Retinal pigment epithelial cell (primary cell): ENCODE measurements around the gene GASK1B.
A peak's percentile ranks its signal among the peaks of the same experiment; 100 is the strongest.

Experiments used
- DNase-seq: peaks from one replicate; pipeline ENCODE4 v3.0.0-alpha.2; 2010; ENCODE audit warnings: low read depth
- H3K4me3 ChIP-seq: 2 replicates; pipeline ENCODE4 v1.5.1; 2011; ENCODE audit warnings: mild to moderate bottlenecking, low read length, control low read depth, moderate library complexity
- CTCF ChIP-seq: conservative IDR thresholded peaks from 2 replicates; pipeline ENCODE4 v1.5.1; 2011; ENCODE audit warnings: low read depth, low read length, control low read depth, inconsistent platforms

The GASK1B gene

DNA sequence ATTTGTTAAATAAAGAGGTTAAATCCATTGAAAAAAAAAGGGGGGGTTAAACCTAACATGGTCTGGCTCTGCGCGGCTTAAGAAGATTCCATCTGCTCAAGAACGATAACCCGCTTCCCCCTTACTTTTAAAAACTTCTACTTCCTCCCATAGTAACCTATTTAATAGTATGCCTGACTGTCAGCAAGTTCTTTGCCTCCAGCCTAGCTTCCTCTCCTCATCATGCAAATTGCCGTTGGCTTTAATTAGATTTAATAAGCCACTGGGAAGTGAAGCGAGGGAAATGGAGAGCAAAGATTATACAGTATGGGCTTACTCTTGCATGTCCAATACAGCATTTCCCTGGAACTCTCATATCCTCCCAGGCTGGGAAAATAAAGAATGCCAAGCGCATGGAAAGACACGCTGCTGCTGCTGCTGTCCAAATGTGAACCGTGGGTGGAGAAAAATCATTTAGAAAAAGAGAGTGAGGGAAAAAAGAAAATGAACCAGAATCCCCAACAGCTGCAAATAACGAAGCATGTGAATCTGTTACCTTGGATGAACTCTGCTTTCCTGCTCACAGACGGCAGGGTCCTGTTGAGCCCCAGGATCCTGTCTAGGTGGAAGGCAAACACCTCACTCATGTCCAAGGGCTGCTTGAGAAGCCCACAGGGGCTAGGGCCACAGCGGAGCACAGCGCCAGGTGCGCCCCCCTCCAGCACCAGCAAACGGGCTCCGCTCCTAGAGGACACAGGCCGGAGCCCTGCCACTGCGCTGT lies 2.7 kb downstream of the GASK1B start:
- DNase-seq: no peak
- TF ChIP-seq CTCF: no peak
- peak overlapping the region; percentile 30 for H3K4me3 ChIP-seq

GRCh38 chr4:158169506-158169905 lies 3.3 kb downstream of the GASK1B start:
- H3K4me3 ChIP-seq: peak overlapping the region; percentile 30
- TF ChIP-seq CTCF: no peak
- DNase-seq: no peak

DNA sequence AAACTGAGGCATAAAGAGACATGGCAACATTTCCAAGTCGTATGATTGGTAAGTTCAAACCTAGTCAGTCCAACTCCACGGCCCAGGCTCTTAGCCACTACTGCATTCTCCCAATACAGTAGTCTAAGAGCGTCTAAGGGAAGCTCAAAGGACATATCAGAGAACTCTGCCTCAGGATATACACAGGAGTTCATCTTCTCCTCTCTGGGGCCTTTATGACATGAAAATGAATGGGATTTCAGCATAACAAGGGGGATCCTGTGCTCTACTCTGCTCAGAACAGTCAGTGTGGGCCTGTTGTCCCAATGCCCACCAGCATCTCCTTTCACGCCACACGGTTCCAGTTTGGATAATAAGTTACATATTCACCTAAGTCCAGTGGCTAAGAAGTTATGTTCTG lies 4.2 kb downstream of the GASK1B start:
- H3K4me3 ChIP-seq: no peak overlapping the region
- no peak for TF ChIP-seq CTCF
- DNase-seq: no peak

GRCh38 chr4:158166701-158167100 lies 6.1 kb downstream of the GASK1B start:
- DNase-seq: no peak
- no peak for TF ChIP-seq CTCF
- H3K4me3 ChIP-seq: no peak overlapping the region

- H3K4me3 ChIP-seq: no peak overlapping the region
- no peak for DNase-seq
- no peak for TF ChIP-seq CTCF
Measured at GRCh38 chr4:158164768-158165213, 8.0 kb downstream of the GASK1B start.

DNA sequence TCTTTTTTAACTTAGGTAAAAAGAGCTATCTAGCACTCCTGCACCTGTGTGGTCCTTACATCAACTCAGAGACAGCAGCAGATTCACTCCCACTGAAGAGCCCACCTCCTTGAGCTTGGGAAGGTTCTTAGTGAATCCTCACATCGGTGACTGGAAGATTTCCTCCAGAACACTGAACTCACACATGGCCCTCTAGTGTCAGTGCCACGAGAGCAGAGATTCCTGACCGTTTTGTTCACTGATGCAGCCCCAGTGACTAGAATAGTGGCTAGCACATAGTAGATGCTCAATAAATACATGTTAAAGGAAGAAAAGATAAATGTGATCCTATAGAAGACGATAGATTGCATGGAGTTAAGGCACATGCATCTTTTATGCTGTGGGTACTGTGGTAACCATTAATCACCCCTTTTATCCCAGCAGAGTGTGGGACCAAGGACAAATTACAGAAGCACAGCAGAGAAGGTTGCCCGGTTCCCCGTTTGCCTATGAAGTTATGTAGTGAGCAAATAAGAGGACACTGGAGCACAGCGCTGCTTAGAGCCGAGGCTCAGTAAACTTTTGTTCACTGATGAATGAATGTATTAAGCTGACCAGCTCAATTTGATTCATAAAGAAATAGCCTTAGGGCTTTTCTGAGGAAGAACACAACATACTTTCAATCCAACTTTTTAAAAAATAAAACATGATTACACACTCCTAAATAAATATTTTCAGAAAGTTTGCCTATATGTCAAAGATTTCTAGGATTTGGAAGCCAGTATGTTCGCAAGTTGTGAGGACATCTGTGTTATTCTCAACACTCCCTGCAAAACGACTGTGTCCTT lies 8.7 kb downstream of the GASK1B start:
- no peak for DNase-seq
- TF ChIP-seq CTCF: no peak
- H3K4me3 ChIP-seq: no peak overlapping the region
